HepG2 (cell line): ENCODE data around the gene NSFL1C. TPM values are rescaled to one million over a fixed set of nuclear protein-coding genes. Genes with fewer than 3 reads are reported as not detected.

Experiments used
- ELF3 ChIP-seq: IDR thresholded peaks from 2 replicates; pipeline ENCODE4 v1.6.1; 2016; ENCODE audit warnings: missing genetic modification reagents, missing compliant biosample characterization
- FLYWCH1 ChIP-seq: sonication (generic); formaldehyde crosslinking; IDR thresholded peaks from 2 replicates; pipeline ENCODE4 v1.8.1; 2023; ENCODE audit warnings: mild to moderate bottlenecking, missing genetic modification reagents
- GTF2F1 ChIP-seq: fragments of 150-350 bp; IDR thresholded peaks from 2 replicates; pipeline ENCODE4 v1.6.1; 2014; ENCODE audit warnings: low read length
- KLF9 ChIP-seq: IDR thresholded peaks from 2 replicates; pipeline ENCODE4 v1.6.1; 2016; ENCODE audit warnings: low read depth
- RARG ChIP-seq: sonication (generic); formaldehyde crosslinking; IDR thresholded peaks from 2 replicates; pipeline ENCODE4 v1.4.0; 2020; ENCODE audit warnings: low read depth, mild to moderate bottlenecking, missing genetic modification reagents
- SAFB2 ChIP-seq: sonication (generic); formaldehyde crosslinking; IDR thresholded peaks from 2 replicates; pipeline ENCODE4 v1.5.1; 2020; ENCODE audit warnings: missing genetic modification reagents, low read depth, mild to moderate bottlenecking, borderline replicate concordance
- SNAI1 ChIP-seq: sonication (generic); formaldehyde crosslinking; IDR thresholded peaks from 2 replicates; pipeline ENCODE4 v1.5.0; 2020; ENCODE audit warnings: mild to moderate bottlenecking, missing genetic modification reagents, borderline replicate concordance
- XRCC5 ChIP-seq: fragments of 200-400 bp; formaldehyde crosslinking; optimal IDR thresholded peaks from 2 replicates; pipeline ENCODE3; 2017; ENCODE audit warnings: mild to moderate bottlenecking, low read length
- ZNF232 ChIP-seq: sonication (generic); formaldehyde crosslinking; IDR thresholded peaks from 2 replicates; pipeline ENCODE4 v1.4.0; 2020; ENCODE audit warnings: missing genetic modification reagents, borderline replicate concordance
- ZNF790 ChIP-seq: sonication (generic); formaldehyde crosslinking; IDR thresholded peaks from 2 replicates; pipeline ENCODE4 v1.8.0; 2022; ENCODE audit warnings: missing genetic modification reagents, mild to moderate bottlenecking, borderline replicate concordance
- polyA plus RNA-seq, 8 experiments: library from polyadenylated mRNA; depleted of rRNA in 3 of 8; stranded (reverse) in 7 of 8; unstranded in 1 of 8; fragments of >200 nt; fragmentation: Illumina TruSeq in 4 of 8; extraction: Trizol in 4 of 8; gene quantifications; 2 replicates each; pipeline versions ENCODE4 v1.2.1 to v1.2.3, GENCODE V29; 2011 to 2016; ENCODE audit warnings: low read depth in 4 of 8, missing spikeins in 1 of 8, mixed read lengths in 1 of 8; ENCODE audit not compliant: insufficient read depth in 1 of 8
- total RNA-seq, 5 experiments: library from RNA; depleted of rRNA; stranded (reverse); fragments of >200 nt; fragmentation: Illumina TruSeq; extraction: Trizol; gene quantifications; 2 replicates each; pipeline ENCODE4 v1.2.3, GENCODE V29; 2016; ENCODE audit warnings: low read depth in 1 of 5
- TF ChIP-seq, protein P1 (sequence below): sonication (generic); formaldehyde crosslinking; IDR thresholded peaks from 2 replicates; pipeline ENCODE4 v1.4.0; 2020; ENCODE audit warnings: mild to moderate bottlenecking, low read depth, missing genetic modification reagents
- TF ChIP-seq, protein P2 (sequence below), 2 experiments: sonication (generic) in 1 of 2; formaldehyde crosslinking in 1 of 2; IDR thresholded peaks; 2 replicates each; pipeline versions ENCODE4 v1.5.1 to v1.6.1; 2011 to 2020; ENCODE audit warnings: borderline replicate concordance in 1 of 2, low read depth in 1 of 2, low read length in 1 of 2, mild to moderate bottlenecking in 1 of 2, missing genetic modification reagents in 1 of 2, moderate library complexity in 1 of 2
- TF ChIP-seq, protein P3 (sequence below): sonication (generic); formaldehyde crosslinking; IDR thresholded peaks from 2 replicates; pipeline ENCODE4 v1.9.0; 2022; ENCODE audit warnings: low read depth, missing genetic modification reagents
- TF ChIP-seq, protein P4 (sequence below): sonication (generic); formaldehyde crosslinking; IDR thresholded peaks from 2 replicates; pipeline ENCODE4 v1.4.0; 2020; ENCODE audit warnings: mild to moderate bottlenecking, missing genetic modification reagents, borderline replicate concordance

The NSFL1C gene
- total and polyA plus RNA-seq, 2 of the 13 experiments (the other 11 are each of a cell fraction or from before 2014, with no cell fraction given), result 22.9 to 62.7 TPM

DNA sequence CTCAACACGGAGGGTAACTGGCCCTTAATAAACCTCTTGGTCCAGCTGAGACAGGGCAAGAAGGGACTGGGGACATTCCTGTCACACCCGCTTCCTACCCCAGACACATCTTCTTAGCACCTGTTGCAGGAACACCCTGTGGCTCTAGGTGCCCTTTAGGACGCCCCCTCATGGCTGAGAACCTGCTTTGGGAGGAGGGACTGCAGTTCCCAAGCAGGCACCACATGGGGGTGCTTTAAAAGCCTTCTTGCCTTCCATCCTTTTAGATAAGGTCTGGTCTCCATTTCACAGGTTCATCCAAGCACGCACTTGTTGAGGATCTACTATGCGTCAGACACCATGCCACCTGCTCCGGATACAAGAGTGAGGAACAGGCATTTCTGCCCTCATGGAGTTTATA, 26.6 kb downstream of the NSFL1C start (continued):
- TF ChIP-seq ZNF232 (CRISPR knock-in tag) (no peak), SAFB2 (0 out of 2 replicates have a peak, but pooled peaks have one; percentile 53), ELF3 (CRISPR knock-in tag) (no peak), FLYWCH1 (CRISPR knock-in tag) (no peak), SNAI1 (CRISPR knock-in tag) (no peak), RARG (CRISPR knock-in tag) (no peak), GTF2F1 (no peak), ZNF790 (CRISPR knock-in tag) (no peak), XRCC5 (peak; percentile 37), KLF9 (no peak)
- TF ChIP-seq, protein P1, sequence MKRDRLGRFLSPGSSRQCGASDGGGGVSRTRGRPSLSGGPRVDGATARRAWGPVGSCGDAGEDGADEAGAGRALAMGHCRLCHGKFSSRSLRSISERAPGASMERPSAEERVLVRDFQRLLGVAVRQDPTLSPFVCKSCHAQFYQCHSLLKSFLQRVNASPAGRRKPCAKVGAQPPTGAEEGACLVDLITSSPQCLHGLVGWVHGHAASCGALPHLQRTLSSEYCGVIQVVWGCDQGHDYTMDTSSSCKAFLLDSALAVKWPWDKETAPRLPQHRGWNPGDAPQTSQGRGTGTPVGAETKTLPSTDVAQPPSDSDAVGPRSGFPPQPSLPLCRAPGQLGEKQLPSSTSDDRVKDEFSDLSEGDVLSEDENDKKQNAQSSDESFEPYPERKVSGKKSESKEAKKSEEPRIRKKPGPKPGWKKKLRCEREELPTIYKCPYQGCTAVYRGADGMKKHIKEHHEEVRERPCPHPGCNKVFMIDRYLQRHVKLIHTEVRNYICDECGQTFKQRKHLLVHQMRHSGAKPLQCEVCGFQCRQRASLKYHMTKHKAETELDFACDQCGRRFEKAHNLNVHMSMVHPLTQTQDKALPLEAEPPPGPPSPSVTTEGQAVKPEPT (CRISPR knock-in tag), result 0 out of 2 replicates have a peak, but pooled peaks have one; percentile 23
- TF ChIP-seq, protein P2, sequence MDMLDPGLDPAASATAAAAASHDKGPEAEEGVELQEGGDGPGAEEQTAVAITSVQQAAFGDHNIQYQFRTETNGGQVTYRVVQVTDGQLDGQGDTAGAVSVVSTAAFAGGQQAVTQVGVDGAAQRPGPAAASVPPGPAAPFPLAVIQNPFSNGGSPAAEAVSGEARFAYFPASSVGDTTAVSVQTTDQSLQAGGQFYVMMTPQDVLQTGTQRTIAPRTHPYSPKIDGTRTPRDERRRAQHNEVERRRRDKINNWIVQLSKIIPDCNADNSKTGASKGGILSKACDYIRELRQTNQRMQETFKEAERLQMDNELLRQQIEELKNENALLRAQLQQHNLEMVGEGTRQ (IDR thresholded peaks at IDR 0.05; ENCODE audit: low read depth, low read length), result peak; percentile 10; the same call in 1 of the 2 replicates
- TF ChIP-seq, protein P2 (CRISPR knock-in tag; IDR thresholded peaks at IDR 0.05; ENCODE audit: borderline replicate concordance), result no peak
- TF ChIP-seq, protein P3, sequence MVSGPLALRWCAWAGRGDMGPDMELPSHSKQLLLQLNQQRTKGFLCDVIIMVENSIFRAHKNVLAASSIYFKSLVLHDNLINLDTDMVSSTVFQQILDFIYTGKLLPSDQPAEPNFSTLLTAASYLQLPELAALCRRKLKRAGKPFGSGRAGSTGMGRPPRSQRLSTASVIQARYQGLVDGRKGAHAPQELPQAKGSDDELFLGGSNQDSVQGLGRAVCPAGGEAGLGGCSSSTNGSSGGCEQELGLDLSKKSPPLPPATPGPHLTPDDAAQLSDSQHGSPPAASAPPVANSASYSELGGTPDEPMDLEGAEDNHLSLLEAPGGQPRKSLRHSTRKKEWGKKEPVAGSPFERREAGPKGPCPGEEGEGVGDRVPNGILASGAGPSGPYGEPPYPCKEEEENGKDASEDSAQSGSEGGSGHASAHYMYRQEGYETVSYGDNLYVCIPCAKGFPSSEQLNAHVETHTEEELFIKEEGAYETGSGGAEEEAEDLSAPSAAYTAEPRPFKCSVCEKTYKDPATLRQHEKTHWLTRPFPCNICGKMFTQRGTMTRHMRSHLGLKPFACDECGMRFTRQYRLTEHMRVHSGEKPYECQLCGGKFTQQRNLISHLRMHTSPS (CRISPR knock-in tag), result no peak
- TF ChIP-seq, protein P4, sequence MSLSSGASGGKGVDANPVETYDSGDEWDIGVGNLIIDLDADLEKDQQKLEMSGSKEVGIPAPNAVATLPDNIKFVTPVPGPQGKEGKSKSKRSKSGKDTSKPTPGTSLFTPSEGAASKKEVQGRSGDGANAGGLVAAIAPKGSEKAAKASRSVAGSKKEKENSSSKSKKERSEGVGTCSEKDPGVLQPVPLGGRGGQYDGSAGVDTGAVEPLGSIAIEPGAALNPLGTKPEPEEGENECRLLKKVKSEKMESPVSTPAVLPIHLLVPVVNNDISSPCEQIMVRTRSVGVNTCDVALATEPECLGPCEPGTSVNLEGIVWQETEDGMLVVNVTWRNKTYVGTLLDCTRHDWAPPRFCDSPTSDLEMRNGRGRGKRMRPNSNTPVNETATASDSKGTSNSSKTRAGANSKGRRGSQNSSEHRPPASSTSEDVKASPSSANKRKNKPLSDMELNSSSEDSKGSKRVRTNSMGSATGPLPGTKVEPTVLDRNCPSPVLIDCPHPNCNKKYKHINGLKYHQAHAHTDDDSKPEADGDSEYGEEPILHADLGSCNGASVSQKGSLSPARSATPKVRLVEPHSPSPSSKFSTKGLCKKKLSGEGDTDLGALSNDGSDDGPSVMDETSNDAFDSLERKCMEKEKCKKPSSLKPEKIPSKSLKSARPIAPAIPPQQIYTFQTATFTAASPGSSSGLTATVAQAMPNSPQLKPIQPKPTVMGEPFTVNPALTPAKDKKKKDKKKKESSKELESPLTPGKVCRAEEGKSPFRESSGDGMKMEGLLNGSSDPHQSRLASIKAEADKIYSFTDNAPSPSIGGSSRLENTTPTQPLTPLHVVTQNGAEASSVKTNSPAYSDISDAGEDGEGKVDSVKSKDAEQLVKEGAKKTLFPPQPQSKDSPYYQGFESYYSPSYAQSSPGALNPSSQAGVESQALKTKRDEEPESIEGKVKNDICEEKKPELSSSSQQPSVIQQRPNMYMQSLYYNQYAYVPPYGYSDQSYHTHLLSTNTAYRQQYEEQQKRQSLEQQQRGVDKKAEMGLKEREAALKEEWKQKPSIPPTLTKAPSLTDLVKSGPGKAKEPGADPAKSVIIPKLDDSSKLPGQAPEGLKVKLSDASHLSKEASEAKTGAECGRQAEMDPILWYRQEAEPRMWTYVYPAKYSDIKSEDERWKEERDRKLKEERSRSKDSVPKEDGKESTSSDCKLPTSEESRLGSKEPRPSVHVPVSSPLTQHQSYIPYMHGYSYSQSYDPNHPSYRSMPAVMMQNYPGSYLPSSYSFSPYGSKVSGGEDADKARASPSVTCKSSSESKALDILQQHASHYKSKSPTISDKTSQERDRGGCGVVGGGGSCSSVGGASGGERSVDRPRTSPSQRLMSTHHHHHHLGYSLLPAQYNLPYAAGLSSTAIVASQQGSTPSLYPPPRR, result no peak
